ENCODE measurements around the gene USP9Y. TPM values are rescaled to one million over a fixed set of nuclear protein-coding genes. Genes with fewer than 3 reads are reported as not detected.
A peak's percentile ranks its signal among the peaks of the same experiment; 100 is the strongest.

Gene USP9Y
- total and polyA plus RNA-seq, 7 donors, result under 0.01 to 30.7 (median 9.1) TPM; not detected in 2

GRCh38 chrY:12898604-12899003 is 197.6 kb downstream of the USP9Y start:
- H3K27me3 ChIP-seq, result no peaks in the 10 kb centered on the region
- 6 to 10% methylated on average over 2 of the region's 2 CpGs for WGBS, 2 donors
- TF ChIP-seq POLR2AphosphoS5 (IDR thresholded peaks at IDR 0.05) (no peak), CTCF (IDR thresholded peaks at IDR 0.05) (no peak), POLR2A (IDR thresholded peaks at IDR 0.05) (no peak), EP300 (IDR thresholded peaks at IDR 0.05) (no peak)
- no peaks in the 10 kb centered on the region for H3K4me1 ChIP-seq
- intact Hi-C loops (cut with DNase I), result no loop called here
- H3K27ac ChIP-seq, result no peak overlapping the region
- no peak for DNase-seq
- no peak overlapping the region for H3K4me3 ChIP-seq
- no peaks in the 10 kb centered on the region for H3K9me3 ChIP-seq
- H3K36me3 ChIP-seq, result no peaks in the 10 kb centered on the region

GRCh38 chrY:12904618-12905516 is 203.8 kb downstream of the USP9Y start, which contains the start of gene DDX3Y:
Gene DDX3Y, plus strand, starts transcription at chrY:12904868. Its CDS starts 69 bp downstream, at chrY:12904937.
- Histone ChIP-seq H3K4me3 (peak within 1 kb of the TSS in 2 of 4 donors; percentile 64 to 68), H3K27me3 (no peaks in the 10 kb centered on the region), H3K4me1 (peaks cover 0 to 22% (median 0%) of the 10 kb centered on the region in 4 donors), H3K27ac (peak within 1 kb of the TSS in 2 of 4 donors; percentile 94 to 96), H3K36me3 (no peaks in the 10 kb centered on the region), H3K9me3 (no peaks in the 10 kb centered on the region)
- no peak for DNase-seq
- WGBS, 2 donors, result 0 to 1% methylated on average over 54 of the region's 54 CpGs
- intact Hi-C loops (cut with DNase I), result no loop called here
- TF ChIP-seq CTCF (IDR thresholded peaks at IDR 0.05), result no peak
- TF ChIP-seq POLR2A (IDR thresholded peaks at IDR 0.05), result no peak
- no peak for TF ChIP-seq POLR2AphosphoS5 (IDR thresholded peaks at IDR 0.05)
- no peak for TF ChIP-seq EP300 (IDR thresholded peaks at IDR 0.05)

- intact Hi-C loops (cut with DNase I), result no loop called here
- Histone ChIP-seq H3K4me1 (peaks cover 0 to 22% (median 0%) of the 10 kb centered on the region in 4 donors), H3K9me3 (no peaks in the 10 kb centered on the region), H3K27ac (peak overlapping the region in 2 of 4 donors; percentile 94 to 96), H3K27me3 (no peaks in the 10 kb centered on the region), H3K4me3 (peak overlapping the region in 2 of 4 donors; percentile 64 to 68), H3K36me3 (peaks cover 0 to under 1% (median 0%) of the 10 kb centered on the region in 4 donors)
- TF ChIP-seq POLR2A (IDR thresholded peaks at IDR 0.05) (no peak), POLR2AphosphoS5 (IDR thresholded peaks at IDR 0.05) (no peak), EP300 (IDR thresholded peaks at IDR 0.05) (no peak), CTCF (IDR thresholded peaks at IDR 0.05) (no peak)
- 0 to 1% methylated on average over 19 of the region's 19 CpGs for WGBS, 2 donors
- DNase-seq, result no peak
Observed at GRCh38 chrY:12905517-12905872, 204.5 kb downstream of the USP9Y start.

- peak overlapping the region in 2 of 4 donors; percentile 64 to 68 for H3K4me3 ChIP-seq
- intact Hi-C loops (cut with DNase I), result no loop called here
Observed at GRCh38 chrY:12905895-12906294, 204.9 kb downstream of the USP9Y start.

More at GRCh38 chrY:12905895-12906294, 204.9 kb downstream of the USP9Y start:
- DNase-seq, result no peak
- Histone ChIP-seq H3K27ac (peak overlapping the region in 2 of 4 donors; percentile 94 to 96), H3K27me3 (no peaks in the 10 kb centered on the region), H3K9me3 (no peaks in the 10 kb centered on the region), H3K36me3 (peaks cover 0 to 4% (median 0%) of the 10 kb centered on the region in 4 donors), H3K4me1 (peaks cover 0 to 22% (median 0%) of the 10 kb centered on the region in 4 donors)
- TF ChIP-seq POLR2A (IDR thresholded peaks at IDR 0.05), result no peak
- TF ChIP-seq CTCF (IDR thresholded peaks at IDR 0.05), result no peak
- no peak for TF ChIP-seq POLR2AphosphoS5 (IDR thresholded peaks at IDR 0.05)
- no peak for TF ChIP-seq EP300 (IDR thresholded peaks at IDR 0.05)
- 0 to 3% methylated on average over 15 of the region's 15 CpGs for WGBS, 2 donors

Other genes starting within 250 kb of the USP9Y start
- 100 to 1,000 TPM in 1 of 4 donors, 10 to 100 TPM in 1, under 1 TPM in 2; 0.16 to 115 (median 43.6) TPM for gene DDX3Y, start 203.6 kb downstream of the USP9Y start, total RNA-seq
- 10 to 100 TPM in 2 of 3 donors, not detected in 1; 10.4 to 24.9 TPM for gene DDX3Y, start 203.6 kb downstream of the USP9Y start, polyA plus RNA-seq